ENCODE results near the gene EZH2. TPM values are rescaled to one million over a fixed set of nuclear protein-coding genes. Genes with fewer than 3 reads are reported as not detected.

The EZH2 gene
- total RNA-seq, 1 donor from 2014 or later, result 13.8 TPM

- no peak overlapping the region for H3K9ac ChIP-seq (ENCODE audit: low read length)
- no peaks in the 10 kb centered on the region for H3K79me2 ChIP-seq (ENCODE audit: insufficient read depth, low read length)
- H3K4me3 ChIP-seq (ENCODE audit: insufficient read depth, low read depth, low read length), result no peak overlapping the region
- H3K4me2 ChIP-seq (ENCODE audit: low read length), result no peak overlapping the region
- Mint-ChIP-seq H3K4me1 (ENCODE audit: low read depth, unreplicated experiment) (peaks cover 5% of the 10 kb centered on the region), H3K27ac (ENCODE audit: unreplicated experiment) (no peak overlapping the region), H3K36me3 (ENCODE audit: low read depth, unreplicated experiment) (no peaks in the 10 kb centered on the region), H3K4me3 (ENCODE audit: unreplicated experiment) (no peak overlapping the region), H3K27me3 (ENCODE audit: low read depth, unreplicated experiment) (peaks cover 1% of the 10 kb centered on the region), H3K9me3 (ENCODE audit: unreplicated experiment) (no peaks in the 10 kb centered on the region)
- no peak overlapping the region for H2AFZ ChIP-seq (ENCODE audit: low read depth, low read length)
- DNase-seq (ENCODE audit: low read depth) (no peak), FAIRE-seq (no peak)
- no peaks in the 10 kb centered on the region for H3K9me3 ChIP-seq (ENCODE audit: insufficient read depth, low read depth, low read length)
- no peak overlapping the region for H3K27ac ChIP-seq (ENCODE audit: low read depth, low read length)
- H3K27me3 ChIP-seq (ENCODE audit: insufficient read depth, low read length), result no peaks in the 10 kb centered on the region
- H4K20me1 ChIP-seq (ENCODE audit: insufficient read depth, low read length), result no peaks in the 10 kb centered on the region
- no peaks in the 10 kb centered on the region for H3K4me1 ChIP-seq (ENCODE audit: insufficient read depth, low read length)
- TF ChIP-seq EZH2 (IDR thresholded peaks at IDR 0.05; ENCODE audit: insufficient read depth, low read length) (no peak), CTCF (IDR thresholded peaks at IDR 0.05; ENCODE audit: insufficient read depth, low read depth, low read length) (no peak)
- no peaks in the 10 kb centered on the region for H3K36me3 ChIP-seq (ENCODE audit: insufficient read depth, low read length)
Measured at GRCh38 chr7:148924011-148924410, 39.9 kb upstream of the EZH2 start.

GRCh38 chr7:148921806-148922205 lies 37.7 kb upstream of the EZH2 start:
- Histone ChIP-seq H3K9ac (ENCODE audit: low read length) (no peak overlapping the region), H3K36me3 (ENCODE audit: insufficient read depth, low read length) (no peaks in the 10 kb centered on the region), H2AFZ (ENCODE audit: low read depth, low read length) (no peak overlapping the region), H3K27ac (ENCODE audit: low read depth, low read length) (no peak overlapping the region), H3K27me3 (ENCODE audit: insufficient read depth, low read length) (no peaks in the 10 kb centered on the region), H3K79me2 (ENCODE audit: insufficient read depth, low read length) (no peaks in the 10 kb centered on the region), H3K9me3 (ENCODE audit: insufficient read depth, low read depth, low read length) (no peaks in the 10 kb centered on the region), H3K4me1 (ENCODE audit: insufficient read depth, low read length) (no peaks in the 10 kb centered on the region), H3K4me2 (ENCODE audit: low read length) (no peak overlapping the region), H4K20me1 (ENCODE audit: insufficient read depth, low read length) (no peaks in the 10 kb centered on the region), H3K4me3 (ENCODE audit: insufficient read depth, low read depth, low read length) (no peak overlapping the region)
- TF ChIP-seq EZH2 (IDR thresholded peaks at IDR 0.05; ENCODE audit: insufficient read depth, low read length) (no peak), CTCF (IDR thresholded peaks at IDR 0.05; ENCODE audit: insufficient read depth, low read depth, low read length) (no peak)
- Mint-ChIP-seq H3K4me1 (ENCODE audit: low read depth, unreplicated experiment) (peaks cover 5% of the 10 kb centered on the region), H3K4me3 (ENCODE audit: unreplicated experiment) (no peak overlapping the region), H3K27ac (ENCODE audit: unreplicated experiment) (no peak overlapping the region), H3K27me3 (ENCODE audit: low read depth, unreplicated experiment) (peaks cover 1% of the 10 kb centered on the region), H3K9me3 (ENCODE audit: unreplicated experiment) (no peaks in the 10 kb centered on the region), H3K36me3 (ENCODE audit: low read depth, unreplicated experiment) (no peaks in the 10 kb centered on the region)
- FAIRE-seq (no peak), DNase-seq (ENCODE audit: low read depth) (no peak)

- Histone ChIP-seq H3K79me2 (ENCODE audit: insufficient read depth, low read length) (no peaks in the 10 kb centered on the region), H3K4me2 (ENCODE audit: low read length) (no peak overlapping the region), H3K4me3 (ENCODE audit: insufficient read depth, low read depth, low read length) (no peak overlapping the region), H3K36me3 (ENCODE audit: insufficient read depth, low read length) (no peaks in the 10 kb centered on the region), H3K9ac (ENCODE audit: low read length) (no peak overlapping the region), H4K20me1 (ENCODE audit: insufficient read depth, low read length) (no peaks in the 10 kb centered on the region), H3K27me3 (ENCODE audit: insufficient read depth, low read length) (no peaks in the 10 kb centered on the region), H3K27ac (ENCODE audit: low read depth, low read length) (no peak overlapping the region), H2AFZ (ENCODE audit: low read depth, low read length) (no peak overlapping the region), H3K9me3 (ENCODE audit: insufficient read depth, low read depth, low read length) (no peaks in the 10 kb centered on the region), H3K4me1 (ENCODE audit: insufficient read depth, low read length) (no peaks in the 10 kb centered on the region)
- no peak for TF ChIP-seq EZH2 (IDR thresholded peaks at IDR 0.05; ENCODE audit: insufficient read depth, low read length)
- TF ChIP-seq CTCF (IDR thresholded peaks at IDR 0.05; ENCODE audit: insufficient read depth, low read depth, low read length), result no peak
- Mint-ChIP-seq H3K9me3 (ENCODE audit: unreplicated experiment) (no peaks in the 10 kb centered on the region), H3K36me3 (ENCODE audit: low read depth, unreplicated experiment) (no peaks in the 10 kb centered on the region), H3K4me3 (ENCODE audit: unreplicated experiment) (no peak overlapping the region), H3K27ac (ENCODE audit: unreplicated experiment) (no peak overlapping the region), H3K4me1 (ENCODE audit: low read depth, unreplicated experiment) (peaks cover 12% of the 10 kb centered on the region), H3K27me3 (ENCODE audit: low read depth, unreplicated experiment) (no peaks in the 10 kb centered on the region)
- DNase-seq (ENCODE audit: low read depth) (no peak), FAIRE-seq (no peak)
Measured at GRCh38 chr7:148921189-148921588, 37.1 kb upstream of the EZH2 start.

Data from astrocyte (in vitro differentiated cells and primary cell).